Activated CD4-positive, CD25-positive, alpha-beta regulatory T cell treated with anti-CD3 and anti-CD28 coated beads, Interleukin-2, amount 50 U/mL, for 16 hours (primary cell): Measurements from ENCODE around the gene GARIN6.
"Not testable (repeated sequence)": the region's sequence is repeated elsewhere in the genome, so short reads cannot be mapped to it uniquely, and the experiment has no call there.

Experiments used
- DNase-seq: peaks from one replicate; pipeline ENCODE4 v3.0.0-alpha.2; 2020; ENCODE audit warnings: low read depth, low spot score

The GARIN6 gene

GRCh38 chr12:99647453-99647852 is at the start of gene GARIN6:
Gene GARIN6, plus strand, starts transcription at chr12:99647753. Its CDS starts 422 bp downstream, at chr12:99648175.
- DNase-seq, result no peak

GRCh38 chr12:99598785-99599184 is 48.8 kb upstream of the GARIN6 start:
- no peak for DNase-seq

- no peak for DNase-seq
Observed at GRCh38 chr12:99600388-99600787, 47.2 kb upstream of the GARIN6 start.

- DNase-seq, result no peak
Observed at GRCh38 chr12:99609455-99610181, 37.9 kb upstream of the GARIN6 start.

- no peak for DNase-seq
Observed at GRCh38 chr12:99611117-99611516, 36.4 kb upstream of the GARIN6 start.

- DNase-seq, result no peak
Observed at GRCh38 chr12:99611599-99611998, 36.0 kb upstream of the GARIN6 start.

- no peak for DNase-seq
Observed at GRCh38 chr12:99618657-99619056, 28.9 kb upstream of the GARIN6 start.

GRCh38 chr12:99619389-99620158 is 28.0 kb upstream of the GARIN6 start:
- no peak for DNase-seq

GRCh38 chr12:99620159-99620479 is 27.4 kb upstream of the GARIN6 start:
- DNase-seq, result no peak

- not testable (repeated sequence) for DNase-seq
Observed at GRCh38 chr12:99624591-99624990, 23.0 kb upstream of the GARIN6 start.

GRCh38 chr12:99627459-99627858 is 20.1 kb upstream of the GARIN6 start:
- DNase-seq, result no peak

GRCh38 chr12:99644629-99645028 is 2.9 kb upstream of the GARIN6 start:
- no peak for DNase-seq

- DNase-seq, result no peak
Observed at GRCh38 chr12:99648183-99648582, 630 bp downstream of the GARIN6 start.

- DNase-seq, result no peak
Observed at GRCh38 chr12:99649551-99649950, 2.0 kb downstream of the GARIN6 start.

GRCh38 chr12:99658671-99659349 is 11.3 kb downstream of the GARIN6 start:
- DNase-seq, result no peak

GRCh38 chr12:99670635-99671034 is 23.1 kb downstream of the GARIN6 start:
- DNase-seq, result no peak

GRCh38 chr12:99680276-99680675 is 32.7 kb downstream of the GARIN6 start:
- DNase-seq, result no peak

- no peak for DNase-seq
Observed at GRCh38 chr12:99686142-99686541, 38.6 kb downstream of the GARIN6 start.

GRCh38 chr12:99695050-99695449 is 47.5 kb downstream of the GARIN6 start:
- DNase-seq, result no peak
